Upper lobe of left lung (tissue), 4 donors: ENCODE data around the gene IMMP2L.

Experiments
- CTCF ChIP-seq, 6 experiments: fragments of 450-650 bp in 4 of 6; fragments of 200-600 bp in 2 of 6; sonication (generic) in 2 of 6; IDR thresholded peaks; one replicate each; pipeline ENCODE4 v1.5.1; 2016 to 2019; ENCODE audit warnings: antibody characterized with exemption in 6 of 6
- POLR2A ChIP-seq, 4 donors: fragments of 450-650 bp; IDR thresholded peaks; one replicate each; pipeline ENCODE4 v1.5.1; 2016 to 2017; ENCODE audit warnings: antibody characterized with exemption in 4 of 4, mild to moderate bottlenecking in 2 of 4

GRCh38 chr7:111088328-111088727, 474.0 kb downstream of the IMMP2L start:
- TF ChIP-seq POLR2A (IDR thresholded peaks at IDR 0.05) = no peak
- TF ChIP-seq CTCF (IDR thresholded peaks at IDR 0.05) = no peak
